GM12878 (cell line): ENCODE results near the gene SLAMF9. TPM values are rescaled to one million over a fixed set of nuclear protein-coding genes. Genes with fewer than 3 reads are reported as not detected.

Experiments used
- ATAC-seq: fragments of 200-7000 bp; cut with Tn5 transposase; 3 replicates; pipeline ENCODE4 v1.9.1; 2020; ENCODE audit warnings: mild to moderate bottlenecking, moderate library complexity
- BruUV-seq: library from RNA; stranded (reverse); fragments of 400-500 nt; replicated peaks from 2 replicates; lab custom pipeline; 2021; lab: Mats Ljungman, UMichigan
- CTCF ChIA-PET: fragments of 300-600 bp; sonication (Branson Sonifier 250); formaldehyde crosslinking; extraction: SDS; loops from one replicate; lab custom pipeline; 2021; ENCODE audit warnings: inconsistent platforms; lab: Yijun Ruan, JAX
- POLR2A ChIA-PET: fragments of 350-600 bp; formaldehyde crosslinking; extraction: SDS; loops from one replicate; lab custom pipeline; 2021; ENCODE audit warnings: inconsistent platforms; lab: Charles Lee
- RAD21 ChIA-PET: fragments of 300-600 bp; sonication (Branson Sonifier 250); formaldehyde crosslinking; loops from one replicate; lab custom pipeline; 2023; ENCODE audit warnings: antibody characterized with exemption; ENCODE audit not compliant: unreplicated experiment; lab: Charles Lee
- SMC1A ChIA-PET: fragments of 300-600 bp; sonication (Branson Sonifier 250); formaldehyde crosslinking; loops from one replicate; lab custom pipeline; 2023; ENCODE audit not compliant: unreplicated experiment, uncharacterized antibody; lab: Charles Lee
- DNase-seq: peaks from one replicate; pipeline ENCODE4 v3.0.0-alpha.2; 2011; ENCODE audit warnings: low read depth, low spot score
- FAIRE-seq: peaks from 3 replicates; lab custom pipeline; 2011; peaks lifted over from hg19 to GRCh38; lab: Jason Lieb, UNC
- H2AFZ ChIP-seq: 2 replicates; pipeline ENCODE4 v1.6.0; 2011; ENCODE audit warnings: low read depth, low read length, control low read depth; ENCODE audit not compliant: control insufficient read depth
- H3K27ac ChIP-seq: 2 replicates; pipeline ENCODE4 v1.5.1; 2011; ENCODE audit warnings: control low read depth; ENCODE audit not compliant: control insufficient read depth, insufficient read depth
- H3K27me3 ChIP-seq, 2 experiments: replicated peaks in 1 of 2; 2 replicates each; pipeline versions ENCODE4 v1.6.0 to v1.6.1; 2011; ENCODE audit warnings: low read length in 1 of 2; ENCODE audit not compliant: control insufficient read depth in 2 of 2, insufficient read depth in 2 of 2
- H3K36me3 ChIP-seq, 2 experiments: 2 replicates each; pipeline ENCODE4 v1.5.1; 2011; ENCODE audit warnings: low read length in 1 of 2; ENCODE audit not compliant: control insufficient read depth in 2 of 2, insufficient read depth in 2 of 2
- H3K4me1 ChIP-seq: 2 replicates; pipeline ENCODE4 v1.6.1; 2011; ENCODE audit warnings: mild to moderate bottlenecking, low read length, moderate library complexity, mixed read lengths; ENCODE audit not compliant: control insufficient read depth, insufficient read depth
- H3K4me2 ChIP-seq: 2 replicates; pipeline ENCODE4 v1.6.0; 2011; ENCODE audit warnings: control low read depth; ENCODE audit not compliant: control insufficient read depth, insufficient read depth
- H3K4me3 ChIP-seq: fragments of 200-600 bp; sonication (generic); 2 replicates; pipeline ENCODE4 v1.5.1; 2016
- H3K79me2 ChIP-seq: 2 replicates; pipeline ENCODE4 v1.6.0; 2011; ENCODE audit warnings: low read length; ENCODE audit not compliant: control insufficient read depth, insufficient read depth
- H3K9ac ChIP-seq: 2 replicates; pipeline ENCODE4 v1.8.0; 2011; ENCODE audit warnings: low read length, control low read depth, mixed read lengths; ENCODE audit not compliant: control insufficient read depth, insufficient read depth
- H3K9me3 ChIP-seq: replicated peaks from 3 replicates; pipeline ENCODE4 v1.5.1; 2011; ENCODE audit warnings: mild to moderate bottlenecking, low read length; ENCODE audit not compliant: control insufficient read depth, insufficient read depth
- H4K20me1 ChIP-seq: 2 replicates; pipeline ENCODE4 v1.6.0; 2011; ENCODE audit not compliant: control insufficient read depth, insufficient read depth
- POLR2A ChIP-seq: IDR thresholded peaks from 2 replicates; pipeline ENCODE4 v1.6.1; 2011; ENCODE audit warnings: low read depth, mild to moderate bottlenecking, low read length
- WGBS: methylation state at CpG from one replicate; pipeline ENCODE4 v1.1.6; 2016; ENCODE audit warnings: low lambda C conversion rate; ENCODE audit not compliant: insufficient replicate concordance, insufficient coverage; ENCODE audit errors: missing lambda C conversion rate; 5-methylcytosine and 5-hydroxymethylcytosine counted together
- in situ Hi-C: fragments of 300-500 bp; cut with MboI; formaldehyde crosslinking; loops from 9 replicates; pipeline ENCODE4 v1.14.3; 2018; ENCODE audit warnings: mixed read lengths
- intact Hi-C: fragments of 100-400 bp; cut with micrococcal nuclease; formaldehyde crosslinking; loops from one replicate; pipeline ENCODE4 v1.14.2; 2022; ENCODE audit not compliant: unreplicated experiment
- polyA plus RNA-seq, 11 experiments: library from polyadenylated mRNA; depleted of rRNA in 4 of 11; unstranded in 6 of 11; stranded (reverse) in 5 of 11; fragments of >200 nt; fragmentation: Nextera tagmentation in 4 of 11; fragmentation: Illumina TruSeq in 1 of 11; extraction: Ambion mirVana in 4 of 11; extraction: Trizol in 1 of 11; gene quantifications; 1 replicate in 1 of 11; 2 replicates in 10 of 11; pipeline versions ENCODE4 v1.2.1 to v1.2.3, GENCODE V29; 2011 to 2016; ENCODE audit warnings: inconsistent platforms in 2 of 11, missing spikeins in 2 of 11, low read depth in 1 of 11
- total RNA-seq, 4 experiments: library from RNA; depleted of rRNA in 3 of 4; stranded (reverse); fragments of >200 nt in 3 of 4; fragmentation: Illumina TruSeq in 1 of 4; extraction: Trizol in 1 of 4; gene quantifications; 2 replicates each; pipeline versions ENCODE4 v1.2.1 to v1.2.3, GENCODE V29; 2013 to 2021
- TF ChIP-seq, protein P1 (sequence below): fragments of 450-650 bp; IDR thresholded peaks from 2 replicates; pipeline ENCODE4 v1.6.1; 2017; ENCODE audit warnings: mild to moderate bottlenecking

SLAMF9 gene
- total and polyA plus RNA-seq, 10 of the 15 experiments (the other 5 are each of a cell fraction or from before 2014, with no cell fraction given) = not detected

DNA sequence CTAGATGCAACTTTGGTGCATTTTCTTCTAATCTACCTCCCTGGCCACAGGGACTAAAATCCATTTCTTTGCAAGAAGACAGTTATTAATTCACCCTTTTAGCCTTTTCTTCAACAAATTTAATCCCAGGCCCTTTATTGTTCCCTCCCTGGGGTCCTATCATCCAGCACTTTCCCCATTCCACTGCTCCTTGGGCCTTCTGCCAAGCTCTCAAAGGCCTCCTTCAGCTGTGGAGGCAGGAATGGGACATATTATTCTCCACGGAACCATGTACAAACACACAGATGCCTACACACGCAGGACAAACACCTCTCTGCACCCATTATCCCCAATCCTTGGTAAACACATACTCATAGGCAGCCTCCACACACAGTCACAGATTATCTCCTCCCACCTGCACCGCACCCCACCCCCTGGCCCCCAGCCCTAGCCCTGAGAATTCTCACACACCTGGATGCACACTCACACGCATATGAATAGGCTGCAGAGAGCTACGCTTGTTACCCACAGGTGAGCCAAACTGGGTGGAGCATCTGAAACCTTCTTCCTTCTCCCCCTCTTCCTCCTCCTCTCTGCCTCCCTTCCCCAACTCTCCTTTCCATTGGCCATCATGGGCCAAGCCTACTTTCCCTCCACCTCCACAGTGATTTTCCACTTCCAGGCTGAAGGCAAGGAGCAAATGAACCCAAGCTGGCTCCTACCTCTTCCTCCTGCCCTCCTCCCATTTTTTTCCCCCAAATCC lies 40.4 kb downstream of the SLAMF9 start:
- H3K4me3 ChIP-seq = no peak overlapping the region
- TF ChIP-seq, protein P1, sequence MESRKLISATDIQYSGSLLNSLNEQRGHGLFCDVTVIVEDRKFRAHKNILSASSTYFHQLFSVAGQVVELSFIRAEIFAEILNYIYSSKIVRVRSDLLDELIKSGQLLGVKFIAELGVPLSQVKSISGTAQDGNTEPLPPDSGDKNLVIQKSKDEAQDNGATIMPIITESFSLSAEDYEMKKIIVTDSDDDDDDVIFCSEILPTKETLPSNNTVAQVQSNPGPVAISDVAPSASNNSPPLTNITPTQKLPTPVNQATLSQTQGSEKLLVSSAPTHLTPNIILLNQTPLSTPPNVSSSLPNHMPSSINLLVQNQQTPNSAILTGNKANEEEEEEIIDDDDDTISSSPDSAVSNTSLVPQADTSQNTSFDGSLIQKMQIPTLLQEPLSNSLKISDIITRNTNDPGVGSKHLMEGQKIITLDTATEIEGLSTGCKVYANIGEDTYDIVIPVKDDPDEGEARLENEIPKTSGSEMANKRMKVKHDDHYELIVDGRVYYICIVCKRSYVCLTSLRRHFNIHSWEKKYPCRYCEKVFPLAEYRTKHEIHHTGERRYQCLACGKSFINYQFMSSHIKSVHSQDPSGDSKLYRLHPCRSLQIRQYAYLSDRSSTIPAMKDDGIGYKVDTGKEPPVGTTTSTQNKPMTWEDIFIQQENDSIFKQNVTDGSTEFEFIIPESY = no peak
- TF ChIP-seq POLR2A = peak; percentile 61
- CTCF ChIA-PET = interaction anchor here (0.7 to 1.4 kb wide), 2 partner anchors 21 to 24 kb away, joined by 3 to 4 read pairs; no protein-coding TSS in a partner anchor
- DNase-seq = no peak
- no peak overlapping the region for H3K4me2 ChIP-seq
- no peak overlapping the region for H2AFZ ChIP-seq
- no peak overlapping the region for H3K9ac ChIP-seq
- FAIRE-seq = no peak
- H3K4me1 ChIP-seq = peaks cover 26% of the 10 kb centered on the region
- H4K20me1 ChIP-seq = no peaks in the 10 kb centered on the region
- intact Hi-C loops = no loop called here
- no peaks in the 10 kb centered on the region for H3K27me3 ChIP-seq
- WGBS = 53% methylated on average over 5 of the region's 5 CpGs
- in situ Hi-C loops = no loop called here
- H3K36me3 ChIP-seq = peaks cover 0 to 10% of the 10 kb centered on the region in 2 experiments; a peak in 3 of 4 replicates
- no peak overlapping the region for H3K27ac ChIP-seq
- no TSS peak for BruUV-seq
- H3K79me2 ChIP-seq = no peaks in the 10 kb centered on the region; the same call in 1 of the 2 replicates
- RAD21 ChIA-PET = interaction anchor here (1.0 kb wide), 1 partner anchor 20 kb away, joined by 3 read pairs; no protein-coding TSS in a partner anchor
- ATAC-seq = no peak
- SMC1A ChIA-PET = interaction anchor here (1.0 to 1.1 kb wide), 2 partner anchors 9 to 12 kb away, joined by 3 read pairs; no protein-coding TSS in a partner anchor
- POLR2A ChIA-PET = no interaction called here
- H3K9me3 ChIP-seq = no peaks in the 10 kb centered on the region
